IPS-15b (cell line): Measurements from ENCODE around the gene NCOA4.
A peak's percentile ranks its signal among the peaks of the same experiment; 100 is the strongest.

ENCODE experiments used
- H3K27me3 ChIP-seq: one replicate; pipeline ENCODE4 v1.6.1; 2013; ENCODE audit warnings: low read length; ENCODE audit not compliant: control insufficient read depth, insufficient read depth
- H3K36me3 ChIP-seq: one replicate; pipeline ENCODE4 v1.6.1; 2013; ENCODE audit warnings: low read length; ENCODE audit not compliant: control insufficient read depth, insufficient read depth
- H3K4me1 ChIP-seq: one replicate; pipeline ENCODE4 v1.6.1; 2013; ENCODE audit warnings: mild to moderate bottlenecking, low read length; ENCODE audit not compliant: control insufficient read depth, insufficient read depth
- H3K4me3 ChIP-seq: one replicate; pipeline ENCODE4 v1.5.1; 2013; ENCODE audit warnings: low read depth, low read length
- H3K9ac ChIP-seq: one replicate; pipeline ENCODE4 v1.6.1; 2013; ENCODE audit warnings: low read depth, mild to moderate bottlenecking, low read length
- H3K9me3 ChIP-seq: one replicate; pipeline ENCODE4 v1.6.1; 2013; ENCODE audit warnings: mild to moderate bottlenecking, low read length; ENCODE audit not compliant: control insufficient read depth, insufficient read depth

NCOA4 gene

DNA sequence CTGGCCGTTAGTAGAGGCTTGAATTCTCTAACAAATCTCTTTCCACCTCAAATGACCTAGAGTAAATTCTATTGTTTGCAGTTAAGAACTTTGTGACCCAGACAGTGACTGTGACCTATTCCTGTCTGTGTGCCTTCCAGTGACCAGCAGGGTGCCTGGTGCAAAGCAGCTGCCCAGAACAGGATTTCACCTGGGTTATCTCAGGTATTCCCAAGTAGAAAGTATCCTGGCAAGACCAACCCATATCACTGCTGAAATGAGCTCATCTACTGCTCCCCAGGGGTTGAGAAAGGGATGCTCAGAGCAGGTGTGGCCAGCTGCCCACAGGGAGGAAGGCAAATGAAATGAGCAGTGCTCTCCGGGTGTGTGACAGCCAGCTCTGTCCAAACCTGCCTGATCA, 17.7 kb upstream of the NCOA4 start:
- Histone ChIP-seq H3K36me3 (no peaks in the 10 kb centered on the region), H3K9me3 (no peaks in the 10 kb centered on the region), H3K4me3 (no peak overlapping the region), H3K27me3 (no peaks in the 10 kb centered on the region), H3K4me1 (peaks cover 4% of the 10 kb centered on the region), H3K9ac (no peak overlapping the region)

- Histone ChIP-seq H3K9ac (no peak within 1 kb of the TSS), H3K9me3 (no peaks in the 10 kb centered on the region), H3K4me1 (no peaks in the 10 kb centered on the region), H3K27me3 (no peaks in the 10 kb centered on the region), H3K36me3 (no peaks in the 10 kb centered on the region), H3K4me3 (no peak within 1 kb of the TSS)
Measured at GRCh38 chr10:46046261-46046660, 15.8 kb upstream of the NCOA4 start, which contains the start of gene MSMB. Gene MSMB, minus strand, starts transcription at chr10:46046269. Its CDS starts 32 bp downstream, at chr10:46046237.

GRCh38 chr10:46042527-46042926, 12.1 kb upstream of the NCOA4 start:
- Histone ChIP-seq H3K36me3 (no peaks in the 10 kb centered on the region), H3K4me1 (no peaks in the 10 kb centered on the region), H3K27me3 (no peaks in the 10 kb centered on the region), H3K9ac (no peak overlapping the region), H3K4me3 (no peak overlapping the region), H3K9me3 (no peaks in the 10 kb centered on the region)

- no peak overlapping the region for H3K9ac ChIP-seq
- H3K9me3 ChIP-seq, result no peaks in the 10 kb centered on the region
- no peaks in the 10 kb centered on the region for H3K36me3 ChIP-seq
- no peaks in the 10 kb centered on the region for H3K4me1 ChIP-seq
- H3K27me3 ChIP-seq, result no peaks in the 10 kb centered on the region
- no peak overlapping the region for H3K4me3 ChIP-seq
Measured at GRCh38 chr10:46040004-46040403, 9.6 kb upstream of the NCOA4 start.

DNA sequence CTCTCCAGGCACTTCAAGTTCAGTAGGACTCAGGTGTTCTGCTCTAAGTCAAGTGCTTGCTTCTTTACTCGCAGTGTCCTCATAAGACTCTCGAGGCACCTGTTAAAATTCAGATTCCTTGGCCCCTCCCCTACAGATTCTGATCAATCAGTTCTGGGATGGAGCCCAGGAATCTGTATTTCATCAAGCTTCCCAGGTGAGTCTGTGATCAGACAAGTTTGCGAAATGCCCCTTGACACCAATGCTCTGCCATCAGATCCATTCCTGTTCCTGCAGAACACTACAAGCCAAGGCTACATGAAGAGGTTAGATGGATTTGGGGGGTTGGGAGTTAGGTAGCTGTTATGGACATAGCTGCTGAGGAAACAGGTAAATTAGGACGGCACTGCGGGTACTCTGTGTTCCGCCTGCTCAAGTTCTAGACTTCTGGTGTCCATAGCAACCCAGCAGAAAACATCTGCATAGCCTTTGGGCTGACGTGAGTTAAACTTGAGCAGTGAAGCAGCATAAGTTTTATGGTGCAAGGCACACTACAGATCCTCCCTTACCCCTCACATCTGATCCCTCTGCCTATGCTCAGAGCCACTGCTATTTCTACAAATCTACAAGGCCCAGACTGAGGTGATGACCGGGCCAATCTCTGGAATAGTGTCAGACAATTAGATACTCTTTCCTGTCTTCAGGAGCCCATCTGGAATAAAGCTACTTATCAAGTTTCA, 6.8 kb upstream of the NCOA4 start:
- Histone ChIP-seq H3K27me3 (no peaks in the 10 kb centered on the region), H3K9me3 (no peaks in the 10 kb centered on the region), H3K4me3 (no peak overlapping the region), H3K36me3 (no peaks in the 10 kb centered on the region), H3K9ac (no peak overlapping the region), H3K4me1 (no peaks in the 10 kb centered on the region)

- Histone ChIP-seq H3K4me1 (no peaks in the 10 kb centered on the region), H3K4me3 (no peak overlapping the region), H3K9ac (no peak overlapping the region), H3K9me3 (no peaks in the 10 kb centered on the region), H3K27me3 (no peaks in the 10 kb centered on the region), H3K36me3 (no peaks in the 10 kb centered on the region)
Measured at GRCh38 chr10:46035923-46036849, 5.8 kb upstream of the NCOA4 start.

DNA sequence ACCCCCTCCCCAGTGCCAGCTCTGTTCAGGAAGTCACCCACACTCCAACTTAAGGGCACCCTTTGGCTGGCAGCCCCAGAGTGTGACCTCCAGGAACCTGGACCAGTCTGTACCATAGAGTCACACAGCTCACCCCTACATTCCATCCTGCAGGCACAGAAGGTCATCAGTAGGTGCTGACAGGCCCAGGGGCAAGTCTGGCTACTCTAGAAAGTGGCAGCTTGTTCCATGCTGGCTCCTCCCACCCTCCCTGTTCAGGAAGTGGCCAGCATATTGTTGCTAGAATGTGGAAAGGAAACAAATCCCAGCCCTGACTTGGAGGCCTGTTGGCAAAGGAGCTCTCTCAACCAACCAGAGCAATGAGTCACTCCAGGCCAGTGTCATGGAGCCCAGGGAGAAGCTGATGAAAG, 3.2 kb upstream of the NCOA4 start:
- Histone ChIP-seq H3K4me3 (no peak overlapping the region), H3K9me3 (no peaks in the 10 kb centered on the region)

DNA sequence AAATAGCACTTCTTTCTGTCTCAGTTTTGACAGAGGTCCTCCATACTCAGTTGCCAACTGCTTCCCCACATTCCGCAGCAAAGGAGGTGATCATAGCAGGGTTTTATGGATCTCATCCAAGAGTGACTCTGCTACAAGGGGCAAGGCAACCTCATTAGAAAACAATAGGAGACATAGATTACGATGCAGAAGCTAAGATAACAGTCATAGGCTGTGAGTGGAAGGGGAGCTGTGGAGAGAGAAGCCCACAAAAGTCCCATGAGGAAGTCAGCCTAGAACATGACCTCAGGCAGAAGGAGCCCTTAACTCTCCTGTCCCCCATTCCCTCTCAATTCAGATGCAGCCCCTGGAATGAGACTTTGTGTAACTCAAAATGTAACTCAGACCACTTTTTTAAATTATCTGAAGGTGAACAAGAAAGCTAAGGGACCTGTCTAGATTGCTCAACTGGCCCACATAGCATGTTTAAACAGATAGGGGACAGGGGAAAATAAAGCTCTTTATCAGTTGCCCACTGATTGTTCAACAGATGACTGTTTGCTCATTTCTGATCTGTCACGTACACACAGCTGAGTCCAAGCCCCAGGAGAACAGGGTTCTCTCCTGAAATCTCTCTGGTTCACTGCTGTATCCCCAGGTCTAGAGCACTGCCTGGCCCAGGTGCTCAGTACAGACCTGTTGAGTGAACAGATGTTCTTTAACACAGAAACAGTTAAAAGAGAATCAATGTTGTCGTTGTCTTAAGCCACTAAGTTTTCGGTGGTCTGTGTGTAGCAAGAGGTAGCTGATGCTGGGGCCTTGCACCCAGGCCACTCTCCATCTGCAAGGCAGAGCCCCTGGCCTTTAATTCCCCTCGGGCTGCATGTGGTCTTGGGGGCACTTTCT, 1.5 kb upstream of the NCOA4 start:
- H3K4me3 ChIP-seq, result no peak overlapping the region
- no peaks in the 10 kb centered on the region for H3K36me3 ChIP-seq
- no peak overlapping the region for H3K9ac ChIP-seq
- no peaks in the 10 kb centered on the region for H3K9me3 ChIP-seq
- H3K27me3 ChIP-seq, result no peaks in the 10 kb centered on the region
- peaks cover 7% of the 10 kb centered on the region for H3K4me1 ChIP-seq

More for the DNA sequence above, 3.2 kb upstream of the NCOA4 start:
- no peaks in the 10 kb centered on the region for H3K27me3 ChIP-seq
- no peak overlapping the region for H3K9ac ChIP-seq
- H3K36me3 ChIP-seq, result no peaks in the 10 kb centered on the region
- peaks cover 7% of the 10 kb centered on the region for H3K4me1 ChIP-seq

- Histone ChIP-seq H3K27me3 (no peaks in the 10 kb centered on the region), H3K9me3 (no peaks in the 10 kb centered on the region), H3K36me3 (no peaks in the 10 kb centered on the region), H3K9ac (peak overlapping the region; percentile 79), H3K4me3 (peak overlapping the region; percentile 92), H3K4me1 (peaks cover 7% of the 10 kb centered on the region)
Measured at GRCh38 chr10:46029461-46030030, 877 bp downstream of the NCOA4 start.

- H3K4me3 ChIP-seq, result peak overlapping the region; percentile 92
- no peak overlapping the region for H3K9ac ChIP-seq
- H3K36me3 ChIP-seq, result no peaks in the 10 kb centered on the region
- H3K4me1 ChIP-seq, result peaks cover 10% of the 10 kb centered on the region
- H3K9me3 ChIP-seq, result no peaks in the 10 kb centered on the region
- H3K27me3 ChIP-seq, result no peaks in the 10 kb centered on the region
Measured at GRCh38 chr10:46028584-46029460, 1.6 kb downstream of the NCOA4 start.
